Activated naive CD4-positive, alpha-beta T cell treated with anti-CD3 and anti-CD28 coated beads, Interleukin-2, amount 50 U/mL, for 72 hours (primary cell): ENCODE data around the gene RSPH10B2. TPM values are rescaled to one million over a fixed set of nuclear protein-coding genes. Genes with fewer than 3 reads are reported as not detected.
"Not testable (repeated sequence)": the region's sequence is repeated elsewhere in the genome, so short reads cannot be mapped to it uniquely, and the experiment has no call there.

ENCODE experiments used
- ATAC-seq, 2 donors: fragments of 150-1000 bp; cut with Tn5 transposase; 2 replicates each; pipeline ENCODE4 v1.10.0; 2021; ENCODE audit warnings: mild to moderate bottlenecking in 2 of 2, moderate library complexity in 2 of 2
- DNase-seq, 2 donors: peaks; one replicate each; pipeline ENCODE4 v3.0.0; 2021 to 2022; ENCODE audit warnings: low spot score in 2 of 2
- H3K27ac Mint-ChIP-seq, 2 donors: one replicate each; pipeline ENCODE4 v1.8.0; 2022; ENCODE audit warnings: mild to moderate bottlenecking in 2 of 2, mixed read lengths in 2 of 2
- H3K36me3 Mint-ChIP-seq, 2 donors: one replicate each; pipeline ENCODE4 v1.8.0; 2022; ENCODE audit warnings: mixed read lengths in 2 of 2
- H3K9me3 Mint-ChIP-seq, 2 donors: one replicate each; pipeline ENCODE4 v1.8.0; 2022; ENCODE audit warnings: mixed read lengths in 2 of 2
- total RNA-seq, 2 donors: library from RNA; stranded (reverse); gene quantifications; one replicate each; pipeline ENCODE4 v1.2.3, GENCODE V29; 2022

The RSPH10B2 gene
- total RNA-seq, result under 1 TPM; 0.68 to 0.77 TPM

DNA sequence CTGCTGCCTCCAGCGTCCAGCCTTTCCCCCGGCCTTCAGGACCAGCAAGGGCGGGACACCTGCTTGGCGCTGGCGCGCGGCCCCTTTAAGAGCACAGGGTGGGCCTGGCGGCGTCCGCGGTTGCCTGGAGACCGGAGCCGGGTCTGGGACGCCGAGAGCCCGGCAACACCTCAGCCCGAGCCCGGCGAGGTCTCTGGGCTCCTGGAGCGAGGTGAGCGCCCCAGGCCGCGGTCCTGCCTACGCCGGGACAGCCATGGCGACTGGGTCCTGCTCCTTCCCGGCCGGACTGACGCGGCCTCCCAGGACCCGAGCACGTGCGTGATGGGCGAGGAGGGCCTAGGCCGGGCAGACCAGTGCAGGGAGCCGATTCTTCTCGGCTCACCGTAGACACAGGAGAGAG, at the start of gene RSPH10B2:
Gene RSPH10B2, plus strand, starts transcription at position 140 of the 400 bp plus-strand sequence. CDS start 3,575 bp downstream, outside the sequence.
- H3K27ac Mint-ChIP-seq, H3K36me3 Mint-ChIP-seq, H3K9me3 Mint-ChIP-seq, DNase-seq: not testable (repeated sequence)
- peak in 1 of 2 donors; percentile 25 for ATAC-seq

DNA sequence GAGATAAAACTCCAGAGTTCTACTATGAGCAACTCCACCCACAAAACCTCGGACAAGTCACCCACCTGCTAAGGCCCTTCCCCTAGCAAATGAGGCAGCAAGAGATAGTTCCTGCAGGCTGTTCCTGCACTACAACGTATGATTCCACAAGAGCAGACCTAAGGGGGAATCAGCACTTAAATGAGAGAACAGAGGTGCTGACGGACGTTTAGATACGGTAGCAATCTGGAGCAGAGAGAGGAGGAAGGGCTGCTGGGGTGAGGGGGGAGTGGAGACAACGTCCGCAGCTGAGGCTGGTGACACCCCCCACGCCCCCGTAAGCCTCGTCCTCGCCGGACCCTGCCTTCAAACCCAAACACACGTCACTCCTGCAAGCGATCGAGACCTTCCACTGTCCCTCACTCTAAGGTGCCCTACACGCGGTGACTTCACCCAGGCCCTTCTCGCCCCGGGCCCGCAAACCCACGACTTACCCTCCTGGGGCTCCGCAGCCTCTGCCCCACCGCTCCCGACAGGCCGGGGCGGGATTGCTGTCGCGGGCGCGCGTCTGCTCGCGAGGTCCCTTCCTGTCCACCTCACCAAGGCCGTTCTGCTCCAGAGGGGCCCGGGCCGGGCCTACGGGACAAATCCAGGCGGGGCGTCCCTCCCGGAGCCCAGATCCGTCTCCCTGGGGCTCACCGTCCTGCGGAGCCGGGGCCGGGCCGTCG, 47.8 kb upstream of the RSPH10B2 start:
- Mint-ChIP-seq H3K9me3 (peaks cover 22 to 43% of the 10 kb centered on the region in 2 donors), H3K36me3 (peaks cover 29 to 49% of the 10 kb centered on the region in 2 donors), H3K27ac (peak overlapping the region; percentile 95 to 96)
- DNase-seq, result peak; percentile 31 to 56
- peak; percentile 37 to 43 for ATAC-seq

DNA sequence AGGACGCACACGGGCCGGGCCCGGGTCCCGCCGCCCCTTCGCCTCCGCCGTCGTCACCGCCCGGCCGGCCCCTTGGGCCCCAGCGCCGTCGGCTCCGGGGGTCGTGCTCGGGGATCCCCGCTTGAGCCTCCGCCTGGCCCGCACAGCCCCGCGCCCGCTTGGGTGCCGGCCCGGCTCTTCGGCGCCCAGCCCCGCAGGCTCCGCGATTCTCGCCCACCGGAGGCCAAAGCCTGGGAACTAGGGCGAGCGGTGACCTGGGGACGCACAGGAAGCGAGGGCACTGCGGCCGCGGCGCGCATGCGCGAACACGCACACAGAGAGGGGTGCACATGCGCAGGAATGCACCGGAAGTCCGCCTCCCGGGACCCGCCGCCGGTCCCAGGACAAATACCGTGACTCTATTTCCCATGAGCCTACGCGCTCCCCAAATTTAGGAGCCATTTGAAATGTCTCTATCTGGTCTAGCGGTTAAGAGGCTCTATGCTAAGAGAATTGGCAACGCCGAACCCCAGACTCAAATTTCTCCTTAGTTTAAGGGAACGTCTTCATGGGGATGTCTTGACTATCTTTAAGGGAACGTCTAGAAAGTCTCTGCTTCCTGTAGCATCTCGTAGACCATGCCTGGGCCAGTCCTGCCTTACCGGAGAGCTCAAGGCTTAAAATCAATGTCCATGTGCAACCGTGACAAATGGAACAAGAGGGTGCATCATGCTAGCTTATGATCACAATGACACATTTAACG, 47.1 kb upstream of the RSPH10B2 start, which contains the start of gene ZNF12:
Gene ZNF12, minus strand, starts transcription at position 282 of the 742 bp plus-strand sequence. CDS start 1,774 bp downstream, outside the sequence.
- H3K36me3 Mint-ChIP-seq, result peaks cover 29 to 42% of the 10 kb centered on the region in 2 donors
- DNase-seq (peak; percentile 93 to 96), ATAC-seq (peak; percentile 94 to 95)
- peaks cover 20 to 38% of the 10 kb centered on the region in 2 donors for H3K9me3 Mint-ChIP-seq
- H3K27ac Mint-ChIP-seq, result peak within 1 kb of the TSS; percentile 95 to 96

DNA sequence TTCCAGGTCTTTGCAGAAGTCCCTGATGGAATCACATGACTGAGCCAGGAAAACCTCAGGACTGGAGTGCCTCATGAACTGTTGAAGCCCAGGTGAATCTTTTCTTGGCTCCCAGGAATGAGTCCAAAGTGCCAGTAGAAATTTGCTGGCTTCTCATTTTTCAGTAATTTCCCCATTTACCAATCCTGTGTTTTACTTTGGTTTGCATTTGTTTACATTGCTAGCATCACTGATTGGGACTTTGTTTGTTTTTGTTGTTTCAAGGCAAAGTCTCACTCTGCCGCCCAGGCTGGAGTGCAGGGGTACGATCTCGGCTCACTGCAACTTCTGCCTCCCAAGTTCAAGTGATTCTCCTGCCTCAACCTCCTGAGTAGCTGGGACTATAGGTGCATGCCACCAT, 45.6 kb upstream of the RSPH10B2 start:
- DNase-seq (no peak), ATAC-seq (no peak)
- Mint-ChIP-seq H3K27ac (no peak overlapping the region), H3K9me3 (peaks cover 9 to 25% of the 10 kb centered on the region in 2 donors), H3K36me3 (peaks cover 27 to 29% of the 10 kb centered on the region in 2 donors)

DNA sequence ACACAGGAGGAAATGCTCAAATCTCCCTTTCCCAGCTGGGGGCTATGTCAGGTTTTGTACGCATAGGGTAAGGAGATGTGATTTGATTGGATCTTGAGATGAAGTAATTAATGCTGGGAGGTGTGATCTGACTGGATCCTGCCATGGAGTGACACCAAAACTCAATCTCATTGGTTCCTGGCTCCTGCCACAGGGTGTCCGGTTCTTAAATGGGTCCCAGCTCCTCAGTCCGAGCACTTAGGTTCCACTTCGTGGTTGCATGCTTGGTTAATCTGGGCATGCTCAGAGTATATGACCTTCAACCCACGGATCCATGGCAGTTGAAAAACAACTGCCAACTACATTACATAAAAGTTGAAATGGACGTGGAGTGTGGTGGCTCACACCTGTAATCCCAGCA, 44.1 kb upstream of the RSPH10B2 start:
- no peak for ATAC-seq
- H3K27ac Mint-ChIP-seq, result no peak overlapping the region
- peaks cover 5 to 17% of the 10 kb centered on the region in 2 donors for H3K9me3 Mint-ChIP-seq
- no peak for DNase-seq
- H3K36me3 Mint-ChIP-seq, result peaks cover 20 to 25% of the 10 kb centered on the region in 2 donors

DNA sequence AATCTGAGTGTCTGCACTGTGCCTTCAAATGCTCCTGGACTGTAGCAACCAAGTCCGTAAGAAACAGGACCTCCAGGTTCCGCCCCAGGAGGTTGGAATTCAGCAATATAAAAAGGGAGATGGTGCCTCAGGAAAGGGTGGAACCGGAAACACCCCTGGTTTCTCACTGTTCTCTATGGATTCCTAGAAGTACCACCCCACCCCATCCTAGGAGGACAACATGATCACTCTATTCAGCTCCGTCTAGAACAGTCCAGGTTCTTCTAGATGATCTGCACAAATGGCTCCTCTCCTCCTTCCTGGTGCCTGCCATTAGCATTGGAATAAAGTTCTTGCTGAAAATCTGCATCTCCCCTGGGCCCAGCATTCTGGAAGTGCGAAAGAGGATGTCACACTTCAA, 39.5 kb upstream of the RSPH10B2 start:
- H3K27ac Mint-ChIP-seq, result peak overlapping the region in 1 of 2 donors; percentile 15
- H3K36me3 Mint-ChIP-seq, result no peaks in the 10 kb centered on the region
- H3K9me3 Mint-ChIP-seq, result no peaks in the 10 kb centered on the region
- ATAC-seq (no peak), DNase-seq (no peak)

DNA sequence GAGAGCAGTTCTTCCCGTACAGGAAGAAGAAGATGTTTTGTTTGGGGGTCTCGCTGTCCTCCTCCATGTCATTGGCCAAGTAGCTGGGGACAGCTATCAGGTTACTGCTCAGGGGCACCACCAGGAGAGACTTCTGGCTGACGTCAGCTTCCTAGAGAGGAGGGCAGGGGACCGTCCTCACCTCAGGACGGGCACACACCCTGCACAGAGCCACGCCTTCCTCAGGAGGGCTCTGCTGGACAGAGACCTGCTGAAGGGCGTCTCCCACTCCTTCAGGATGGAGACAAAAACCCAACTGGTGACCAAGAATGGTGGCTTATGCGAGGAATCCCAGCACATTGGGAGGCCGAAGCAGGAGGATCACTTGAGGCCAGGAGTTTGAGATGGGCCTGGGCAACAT, 38.0 kb upstream of the RSPH10B2 start:
- ATAC-seq, H3K27ac Mint-ChIP-seq, DNase-seq, H3K36me3 Mint-ChIP-seq, H3K9me3 Mint-ChIP-seq: not testable (repeated sequence)

DNA sequence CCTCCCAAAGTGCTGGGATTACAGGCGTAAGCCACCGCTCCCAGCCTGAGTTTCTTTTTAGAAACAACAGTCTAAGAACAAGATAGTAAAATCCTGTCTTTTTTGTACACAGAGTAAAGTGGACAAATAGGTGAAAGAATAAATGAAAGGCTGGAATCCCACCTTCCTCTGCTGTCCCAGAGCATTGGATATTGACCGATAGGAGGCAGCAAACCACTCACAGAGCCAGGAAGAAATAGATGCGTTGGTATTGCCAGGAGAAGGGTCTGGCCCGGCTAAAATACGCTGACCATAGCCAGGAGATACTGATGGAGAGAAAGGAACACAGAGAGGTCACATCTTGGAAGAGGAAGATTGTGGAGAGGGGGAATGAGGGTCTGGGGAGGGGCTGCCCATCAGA, 35.8 kb upstream of the RSPH10B2 start:
- Mint-ChIP-seq H3K9me3 (no peaks in the 10 kb centered on the region), H3K36me3 (no peaks in the 10 kb centered on the region), H3K27ac (no peak overlapping the region)
- ATAC-seq (no peak), DNase-seq (no peak)

DNA sequence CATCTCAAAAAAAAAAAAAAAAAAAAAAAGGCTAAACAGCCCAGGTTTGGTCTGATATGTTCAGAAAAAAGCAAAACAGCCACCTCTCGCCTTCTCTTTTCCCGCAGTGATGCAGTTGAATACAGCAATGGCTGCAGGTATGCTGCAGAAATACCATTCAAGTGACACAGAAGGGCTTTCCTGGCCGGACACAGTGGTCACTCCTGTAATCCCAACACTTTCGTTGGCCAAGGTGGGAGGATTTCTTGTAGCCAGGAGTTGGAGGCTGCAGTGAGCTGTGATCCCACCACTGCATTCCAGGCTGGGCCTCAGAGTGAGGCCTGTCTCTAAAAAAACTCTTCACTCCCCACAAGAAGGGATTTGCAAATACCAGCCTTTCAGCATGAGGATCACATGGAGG, 29.6 kb upstream of the RSPH10B2 start:
- H3K9me3 Mint-ChIP-seq, DNase-seq, H3K27ac Mint-ChIP-seq, ATAC-seq: not testable (repeated sequence)
- H3K36me3 Mint-ChIP-seq, result peaks cover 4 to 10% of the 10 kb centered on the region in 2 donors

DNA sequence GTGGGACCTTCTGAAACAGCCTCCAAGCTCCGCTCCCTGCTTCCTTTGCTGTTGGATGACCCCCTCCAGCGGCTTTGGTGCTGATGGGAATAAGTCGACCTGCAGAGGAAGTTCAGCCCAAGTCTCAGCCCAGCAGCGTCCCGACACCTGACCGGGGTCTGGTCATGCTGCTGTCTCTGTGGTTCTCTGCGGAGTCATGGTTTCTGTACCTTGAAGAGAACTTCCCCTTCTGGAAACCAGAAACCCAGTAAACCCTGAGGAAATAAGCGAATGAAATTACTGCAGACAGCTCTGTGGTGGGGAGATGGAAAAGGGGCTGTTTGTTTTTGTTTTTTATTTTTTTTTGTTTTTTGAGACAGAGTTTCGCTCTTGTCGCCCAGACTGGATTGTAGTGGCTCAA, 28.9 kb upstream of the RSPH10B2 start:
- H3K27ac Mint-ChIP-seq, result no peak overlapping the region
- peaks cover 5 to 6% of the 10 kb centered on the region in 2 donors for H3K9me3 Mint-ChIP-seq
- ATAC-seq (no peak), DNase-seq (no peak)
- H3K36me3 Mint-ChIP-seq, result peaks cover 7 to 13% of the 10 kb centered on the region in 2 donors

DNA sequence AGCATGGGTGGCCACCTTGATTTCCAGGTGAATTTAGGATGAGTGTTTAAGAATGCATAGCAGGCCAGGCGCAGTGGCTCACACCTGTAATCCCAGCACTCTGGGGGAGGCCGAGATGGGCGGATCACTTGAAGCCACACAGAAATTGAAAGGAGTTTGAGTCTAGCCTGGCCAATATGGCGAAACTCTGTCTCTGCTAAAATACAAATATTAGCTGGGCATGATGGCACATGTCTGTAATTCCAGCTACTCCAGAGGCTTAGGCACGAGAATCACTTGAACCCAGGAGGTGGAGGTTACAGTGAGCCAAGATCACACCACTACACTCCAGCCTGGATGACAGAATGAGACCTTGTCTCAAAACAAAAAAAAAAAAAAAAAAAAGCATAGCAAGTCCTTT, 27.6 kb upstream of the RSPH10B2 start:
- H3K27ac Mint-ChIP-seq, DNase-seq, H3K9me3 Mint-ChIP-seq, ATAC-seq: not testable (repeated sequence)
- H3K36me3 Mint-ChIP-seq, result peaks cover 7 to 21% of the 10 kb centered on the region in 2 donors

DNA sequence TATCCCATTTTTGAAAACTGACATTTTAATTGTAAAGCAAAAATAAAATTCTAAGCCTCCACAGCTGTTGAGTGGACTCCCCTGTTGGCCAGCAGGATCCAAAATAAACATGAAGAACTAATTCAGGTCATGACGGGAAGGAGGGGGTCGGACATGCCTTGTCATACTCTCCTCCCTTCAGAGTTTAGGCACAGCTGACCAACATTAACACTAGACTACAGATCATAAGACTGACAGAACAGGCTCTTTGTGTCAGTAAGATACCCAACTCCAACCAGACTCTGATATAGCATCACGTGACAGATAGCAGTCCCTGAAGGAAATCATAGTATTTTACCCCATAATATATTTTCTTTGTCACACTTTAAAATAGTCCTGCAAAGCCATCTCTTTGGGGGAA, 26.2 kb upstream of the RSPH10B2 start:
- no peak for ATAC-seq
- no peak overlapping the region for H3K27ac Mint-ChIP-seq

DNA sequence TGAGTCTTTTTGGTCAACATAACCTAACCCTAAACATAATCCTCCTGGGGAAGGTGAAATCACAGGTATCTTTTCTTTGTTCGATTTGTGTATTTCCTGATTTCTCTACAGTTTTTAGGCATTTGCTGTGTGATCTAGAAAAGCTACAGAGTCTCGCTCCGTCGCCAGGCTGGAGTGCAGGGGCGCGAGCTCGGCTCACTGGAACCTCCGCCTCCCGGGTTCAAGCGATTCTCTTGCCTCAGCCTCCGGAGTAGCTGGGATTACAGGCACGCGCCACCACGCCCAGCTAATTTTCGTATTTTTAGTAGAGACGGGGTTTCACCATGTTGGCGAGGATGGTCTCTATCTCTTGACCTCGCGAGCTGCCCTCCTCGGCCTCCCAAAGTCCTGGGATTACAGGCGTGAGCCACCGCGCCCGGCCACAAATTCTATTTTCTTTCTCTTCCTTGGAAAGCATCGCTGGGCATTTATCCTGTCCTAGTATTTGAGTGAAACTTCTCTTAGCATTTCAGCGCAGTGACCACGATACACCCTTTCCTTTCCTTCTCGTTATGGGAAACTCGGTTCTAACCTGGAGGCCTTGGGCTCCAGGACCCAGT, 24.9 kb upstream of the RSPH10B2 start:
- ATAC-seq, H3K9me3 Mint-ChIP-seq, DNase-seq: not testable (repeated sequence)
- Mint-ChIP-seq H3K36me3 (peaks cover 7 to 39% of the 10 kb centered on the region in 2 donors), H3K27ac (peak overlapping the region; percentile 97 to 99)

More for the DNA sequence above, 26.2 kb upstream of the RSPH10B2 start:
- peaks cover 7 to 28% of the 10 kb centered on the region in 2 donors for H3K36me3 Mint-ChIP-seq
- H3K9me3 Mint-ChIP-seq, result peaks cover 5 to 6% of the 10 kb centered on the region in 2 donors
- no peak for DNase-seq

DNA sequence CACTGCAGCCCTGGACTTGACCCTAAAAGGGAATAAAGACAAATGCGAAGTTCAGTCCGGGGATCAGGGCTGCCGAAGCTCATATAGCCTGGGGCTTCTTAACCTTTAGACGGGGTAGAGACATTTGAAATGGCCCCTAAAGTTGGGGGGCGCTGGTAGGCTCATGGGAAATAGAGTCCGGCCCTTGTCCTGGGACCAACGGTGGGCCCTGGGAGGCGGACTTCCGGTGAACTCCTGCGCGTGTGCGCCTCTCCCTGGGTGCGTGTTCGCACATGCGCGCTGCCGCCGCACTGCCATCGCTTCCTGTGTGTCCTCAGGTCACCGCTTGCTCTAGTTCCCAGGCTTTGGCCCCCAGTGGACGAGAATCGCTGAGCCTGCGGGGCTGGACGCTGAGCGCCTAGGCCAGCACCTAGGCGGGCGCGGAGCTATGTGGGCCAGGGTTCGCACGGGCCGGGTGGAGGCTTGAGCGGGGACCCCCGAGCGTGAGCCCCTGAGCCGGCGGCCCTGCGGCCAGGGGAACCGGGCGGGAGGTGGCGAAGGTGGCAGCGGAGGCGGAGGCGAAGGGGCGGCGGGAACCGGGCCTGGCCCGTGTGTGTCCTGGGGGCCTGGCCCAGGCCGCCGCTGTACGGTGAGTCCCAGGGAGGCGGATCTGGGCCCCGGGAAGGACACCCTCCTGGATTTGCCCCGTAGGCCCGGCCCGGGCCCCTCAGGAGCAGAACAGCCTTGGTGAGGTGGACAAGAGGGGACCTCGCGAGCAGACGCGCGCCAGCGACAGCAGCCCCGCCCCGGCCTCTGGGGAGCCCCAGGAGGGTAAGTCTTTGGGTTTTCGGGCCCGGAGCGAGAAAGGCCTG, 24.2 kb upstream of the RSPH10B2 start:
- DNase-seq (peak; percentile 82 to 92), ATAC-seq (peak; percentile 99 to 100)
- peak overlapping the region; percentile 97 to 99 for H3K27ac Mint-ChIP-seq
- peaks cover 7 to 39% of the 10 kb centered on the region in 2 donors for H3K36me3 Mint-ChIP-seq
- peaks cover 5 to 6% of the 10 kb centered on the region in 2 donors for H3K9me3 Mint-ChIP-seq

DNA sequence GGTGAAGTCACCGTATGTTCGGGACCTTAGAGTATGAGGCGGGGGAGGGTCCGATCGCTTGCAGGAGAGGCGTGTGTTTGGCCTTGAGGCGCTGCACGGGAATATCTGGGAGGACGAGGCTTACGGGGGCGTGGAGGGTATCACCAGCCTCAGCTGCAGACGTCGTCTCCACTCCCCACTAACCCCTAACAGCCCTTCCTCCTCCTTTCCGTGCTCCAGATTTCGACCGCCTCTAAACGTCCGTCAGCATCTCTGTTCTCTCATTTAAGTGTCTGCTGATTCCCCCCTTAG, 23.6 kb upstream of the RSPH10B2 start:
- Mint-ChIP-seq H3K27ac (peak overlapping the region; percentile 88 to 99), H3K9me3 (peaks cover 5 to 6% of the 10 kb centered on the region in 2 donors), H3K36me3 (peaks cover 7 to 39% of the 10 kb centered on the region in 2 donors)
- DNase-seq, result peak in 1 of 2 donors; percentile 30
- no peak for ATAC-seq

DNA sequence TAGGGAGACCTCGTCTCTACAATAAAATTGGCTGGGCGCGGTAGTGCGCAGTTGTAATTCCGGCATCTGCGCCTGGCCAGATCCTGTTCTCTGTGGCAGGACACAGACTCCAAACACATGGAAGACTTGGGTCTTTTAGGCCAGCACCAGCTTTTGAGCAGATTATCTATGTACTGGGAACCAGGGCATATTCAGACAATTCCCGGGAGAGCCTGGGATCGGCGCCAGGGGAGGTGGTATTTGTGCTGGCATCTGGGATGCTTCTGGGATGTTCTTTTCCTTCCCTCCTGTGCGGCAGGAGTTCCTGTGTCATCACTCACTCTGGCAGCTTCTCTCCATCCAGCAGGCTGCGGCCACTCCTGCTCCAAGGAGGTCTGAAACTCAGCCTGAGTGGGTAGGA, 15.5 kb upstream of the RSPH10B2 start:
- not testable (repeated sequence) for ATAC-seq, DNase-seq, H3K9me3 Mint-ChIP-seq, H3K27ac Mint-ChIP-seq
- H3K36me3 Mint-ChIP-seq, result peaks cover 0 to 28% of the 10 kb centered on the region in 2 donors
